Sigmoid colon (tissue), 7 donors: ENCODE measurements around the gene UTP11. TPM values are rescaled to one million over a fixed set of nuclear protein-coding genes. Genes with fewer than 3 reads are reported as not detected.
"Not testable (repeated sequence)": the region's sequence is repeated elsewhere in the genome, so short reads cannot be mapped to it uniquely, and the experiment has no call there.

Source experiments
- DNase-seq: peaks from one replicate; pipeline ENCODE4 v3.0.0-alpha.2; 2019
- H3K27ac ChIP-seq, 4 donors: fragments of 200-600 bp; sonication (generic); one replicate each; pipeline ENCODE4 v1.5.1; 2016 to 2019; ENCODE audit warnings: mild to moderate bottlenecking in 1 of 4
- H3K27me3 ChIP-seq, 3 donors: fragments of 200-600 bp; sonication (generic); one replicate each; pipeline ENCODE4 v1.5.1; 2019; ENCODE audit warnings: mild to moderate bottlenecking in 1 of 3
- H3K36me3 ChIP-seq, 4 donors: fragments of 200-600 bp; sonication (generic); one replicate each; pipeline ENCODE4 v1.5.1; 2016 to 2019
- H3K4me1 ChIP-seq, 4 donors: fragments of 200-600 bp; sonication (generic); one replicate each; pipeline ENCODE4 v1.5.1; 2017 to 2019
- H3K4me3 ChIP-seq, 4 donors: fragments of 200-600 bp; sonication (generic); one replicate each; pipeline ENCODE4 v1.5.1; 2017 to 2019; ENCODE audit warnings: mild to moderate bottlenecking in 2 of 4, moderate library complexity in 1 of 4
- H3K9me3 ChIP-seq, 4 donors: fragments of 200-600 bp in 3 of 4; sonication (generic) in 3 of 4; one replicate each; pipeline versions ENCODE4 v1.5.1 to v1.6.1; 2013 to 2019
- CTCF ChIP-seq, 4 experiments: fragments of 450-650 bp in 3 of 4; fragments of 200-600 bp in 1 of 4; IDR thresholded peaks; one replicate each; pipeline ENCODE4 v1.5.1; 2016 to 2019; ENCODE audit warnings: antibody characterized with exemption in 4 of 4, mild to moderate bottlenecking in 3 of 4, moderate library complexity in 2 of 4
- EP300 ChIP-seq, 4 donors: sonication (generic); formaldehyde crosslinking; IDR thresholded peaks; one replicate each; pipeline ENCODE4 v1.6.1; 2017; ENCODE audit warnings: antibody characterized with exemption in 4 of 4
- POLR2A ChIP-seq, 2 donors: fragments of 450-650 bp; IDR thresholded peaks; one replicate each; pipeline ENCODE4 v1.6.1; 2016; ENCODE audit warnings: antibody characterized with exemption in 2 of 2, mild to moderate bottlenecking in 2 of 2, moderate library complexity in 2 of 2
- POLR2AphosphoS5 ChIP-seq, 4 donors: sonication (generic); formaldehyde crosslinking; IDR thresholded peaks; one replicate each; pipeline ENCODE4 v1.6.1; 2017; ENCODE audit warnings: antibody characterized with exemption in 4 of 4
- WGBS, 2 donors: extraction: QIAGEN DNeasy Blood & Tissue Kit; methylation state at CpG; one replicate each; pipeline ENCODE4 v1.1.7; 2013; 5-methylcytosine and 5-hydroxymethylcytosine counted together
- intact Hi-C: fragments of 100-400 bp; cut with DNase I; formaldehyde crosslinking; loops from one replicate; pipeline ENCODE4 v1.15.1; 2023
- polyA plus RNA-seq, 3 donors: library from polyadenylated mRNA; stranded (reverse); fragments of 200-250 nt; gene quantifications; one replicate each; pipeline ENCODE4 v1.2.3, GENCODE V29; 2013
- total RNA-seq, 4 donors: library from RNA; depleted of rRNA; stranded (reverse); fragments of >200 nt; gene quantifications; one replicate each; pipeline ENCODE4 v1.1.0, GENCODE V29; 2016
- donor health status: healthy with polysubstance abuse.
- donor health status: Bipolar disorder and iron deficiency.
- donor health status: healthy.

The UTP11 gene
- total and polyA plus RNA-seq, 7 donors = 14.4 to 76.5 (median 54.8) TPM

- intact Hi-C loops, H3K4me1 ChIP-seq, H3K27ac ChIP-seq, H3K4me3 ChIP-seq, H3K27me3 ChIP-seq, DNase-seq, H3K9me3 ChIP-seq: not testable (repeated sequence)
- peak in 3 of 4 experiments; percentile 22 to 38 (median 36) for TF ChIP-seq CTCF (IDR thresholded peaks at IDR 0.05)
- 51 to 72% methylated on average over 6 of the region's 6 CpGs for WGBS, 2 donors
- H3K36me3 ChIP-seq = peaks cover 7 to 81% (median 54%) of the 10 kb centered on the region in 4 donors
Measured at GRCh38 chr1:37975083-37975482, 37.5 kb upstream of the UTP11 start.

- no peak overlapping the region for H3K27ac ChIP-seq
- peaks cover 24 to 100% (median 70%) of the 10 kb centered on the region in 4 donors for H3K36me3 ChIP-seq
- H3K27me3 ChIP-seq = no peaks in the 10 kb centered on the region
- no peak for TF ChIP-seq POLR2AphosphoS5 (IDR thresholded peaks at IDR 0.05)
- WGBS, 2 donors = 90 to 95% methylated on average over 4 of the region's 4 CpGs
- DNase-seq = no peak
- H3K4me3 ChIP-seq = no peak overlapping the region
- no peaks in the 10 kb centered on the region for H3K4me1 ChIP-seq
- intact Hi-C loops = no loop called here
- H3K9me3 ChIP-seq = no peaks in the 10 kb centered on the region
Measured at GRCh38 chr1:37978541-37978940, 34.0 kb upstream of the UTP11 start.

- Histone ChIP-seq H3K27ac (no peak overlapping the region), H3K4me3 (no peak overlapping the region), H3K27me3 (no peaks in the 10 kb centered on the region), H3K36me3 (peaks cover 54 to 94% (median 72%) of the 10 kb centered on the region in 4 donors), H3K9me3 (no peaks in the 10 kb centered on the region), H3K4me1 (peaks cover 0 to 11% (median 8%) of the 10 kb centered on the region in 4 donors)
- intact Hi-C loops = no loop called here
- WGBS, 2 donors = 94 to 96% methylated on average over 2 of the region's 2 CpGs
- no peak for TF ChIP-seq POLR2A (IDR thresholded peaks at IDR 0.05)
- no peak for TF ChIP-seq EP300 (IDR thresholded peaks at IDR 0.05)
- TF ChIP-seq POLR2AphosphoS5 (IDR thresholded peaks at IDR 0.05) = no peak
- TF ChIP-seq CTCF (IDR thresholded peaks at IDR 0.05) = no peak
- no peak for DNase-seq
Measured at GRCh38 chr1:37983546-37983945, 29.0 kb upstream of the UTP11 start.

GRCh38 chr1:37987679-37988078, 24.9 kb upstream of the UTP11 start:
- TF ChIP-seq POLR2AphosphoS5 (IDR thresholded peaks at IDR 0.05) (no peak), POLR2A (IDR thresholded peaks at IDR 0.05) (no peak), CTCF (IDR thresholded peaks at IDR 0.05) (no peak), EP300 (IDR thresholded peaks at IDR 0.05) (no peak)
- Histone ChIP-seq H3K27me3 (no peaks in the 10 kb centered on the region), H3K4me3 (no peak overlapping the region), H3K4me1 (peaks cover 0 to 19% (median 17%) of the 10 kb centered on the region in 4 donors), H3K9me3 (no peaks in the 10 kb centered on the region), H3K36me3 (peaks cover 30 to 53% (median 36%) of the 10 kb centered on the region in 4 donors), H3K27ac (no peak overlapping the region)
- DNase-seq = no peak
- 18 to 53% methylated on average over 1 of the region's 1 CpG for WGBS, 2 donors
- intact Hi-C loops = loop anchor here (5.0 kb wide), 1 partner anchor 40 kb away; the partner anchor contains the start of gene INPP5B

GRCh38 chr1:37989361-37989930, 23.1 kb upstream of the UTP11 start:
- intact Hi-C loops = loop anchor here (5.0 kb wide), 1 partner anchor 42 kb away; the partner anchor contains the start of gene INPP5B

More at GRCh38 chr1:37989361-37989930, 23.1 kb upstream of the UTP11 start:
- H3K27me3 ChIP-seq = no peaks in the 10 kb centered on the region
- peak overlapping the region; percentile 78 to 90 (median 86) for H3K27ac ChIP-seq
- TF ChIP-seq POLR2AphosphoS5 (IDR thresholded peaks at IDR 0.05) (no peak), POLR2A (IDR thresholded peaks at IDR 0.05) (no peak), EP300 (IDR thresholded peaks at IDR 0.05) (no peak), CTCF (IDR thresholded peaks at IDR 0.05) (no peak)
- no peaks in the 10 kb centered on the region for H3K9me3 ChIP-seq
- H3K4me3 ChIP-seq = peak overlapping the region; percentile 76 to 100 (median 83)
- H3K36me3 ChIP-seq = peaks cover 21 to 35% (median 26%) of the 10 kb centered on the region in 4 donors
- peaks cover 0 to 19% (median 18%) of the 10 kb centered on the region in 4 donors for H3K4me1 ChIP-seq
- 0% methylated on average over 30 of the region's 30 CpGs for WGBS, 2 donors
- DNase-seq = peak; percentile 70
